Measurements from ENCODE around the gene HTT-AS. TPM values are rescaled to one million over a fixed set of nuclear protein-coding genes. Genes with fewer than 3 reads are reported as not detected.

The HTT-AS gene
- total and polyA plus RNA-seq, 8 donors = not detected

DNA sequence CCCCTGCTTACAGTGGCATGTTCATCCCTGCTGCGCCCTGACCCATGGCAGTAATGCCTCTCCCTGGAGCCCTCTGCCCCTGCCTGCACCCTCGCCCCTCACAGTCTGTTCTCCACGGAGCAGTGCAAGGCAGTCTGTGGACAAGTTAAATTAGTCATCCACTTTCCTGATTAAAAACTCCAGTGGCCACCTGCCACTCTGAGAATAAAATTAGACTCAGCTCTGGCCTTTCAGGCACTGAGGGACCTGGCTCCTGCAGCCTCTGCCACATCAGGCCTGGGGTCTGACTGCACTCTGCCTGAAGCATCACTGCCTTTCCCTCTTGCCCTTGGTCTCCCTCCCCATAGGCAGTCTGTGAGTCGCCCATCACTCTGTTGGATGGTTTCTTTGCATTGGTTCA lies 57.4 kb downstream of the HTT-AS start:
- no peaks in the 10 kb centered on the region for H3K36me3 ChIP-seq
- ATAC-seq (no peak), DNase-seq (no peak)
- H3K27me3 ChIP-seq = no peaks in the 10 kb centered on the region
- H3K4me3 ChIP-seq = no peak overlapping the region
- TF ChIP-seq, protein P1, sequence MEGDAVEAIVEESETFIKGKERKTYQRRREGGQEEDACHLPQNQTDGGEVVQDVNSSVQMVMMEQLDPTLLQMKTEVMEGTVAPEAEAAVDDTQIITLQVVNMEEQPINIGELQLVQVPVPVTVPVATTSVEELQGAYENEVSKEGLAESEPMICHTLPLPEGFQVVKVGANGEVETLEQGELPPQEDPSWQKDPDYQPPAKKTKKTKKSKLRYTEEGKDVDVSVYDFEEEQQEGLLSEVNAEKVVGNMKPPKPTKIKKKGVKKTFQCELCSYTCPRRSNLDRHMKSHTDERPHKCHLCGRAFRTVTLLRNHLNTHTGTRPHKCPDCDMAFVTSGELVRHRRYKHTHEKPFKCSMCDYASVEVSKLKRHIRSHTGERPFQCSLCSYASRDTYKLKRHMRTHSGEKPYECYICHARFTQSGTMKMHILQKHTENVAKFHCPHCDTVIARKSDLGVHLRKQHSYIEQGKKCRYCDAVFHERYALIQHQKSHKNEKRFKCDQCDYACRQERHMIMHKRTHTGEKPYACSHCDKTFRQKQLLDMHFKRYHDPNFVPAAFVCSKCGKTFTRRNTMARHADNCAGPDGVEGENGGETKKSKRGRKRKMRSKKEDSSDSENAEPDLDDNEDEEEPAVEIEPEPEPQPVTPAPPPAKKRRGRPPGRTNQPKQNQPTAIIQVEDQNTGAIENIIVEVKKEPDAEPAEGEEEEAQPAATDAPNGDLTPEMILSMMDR (IDR thresholded peaks at IDR 0.05) = no peak
- H3K27ac ChIP-seq = no peak overlapping the region
- intact Hi-C loops (cut with DNase I) = no loop called here
- no peaks in the 10 kb centered on the region for H3K4me1 ChIP-seq
- no peaks in the 10 kb centered on the region for H3K9me3 ChIP-seq

DNA sequence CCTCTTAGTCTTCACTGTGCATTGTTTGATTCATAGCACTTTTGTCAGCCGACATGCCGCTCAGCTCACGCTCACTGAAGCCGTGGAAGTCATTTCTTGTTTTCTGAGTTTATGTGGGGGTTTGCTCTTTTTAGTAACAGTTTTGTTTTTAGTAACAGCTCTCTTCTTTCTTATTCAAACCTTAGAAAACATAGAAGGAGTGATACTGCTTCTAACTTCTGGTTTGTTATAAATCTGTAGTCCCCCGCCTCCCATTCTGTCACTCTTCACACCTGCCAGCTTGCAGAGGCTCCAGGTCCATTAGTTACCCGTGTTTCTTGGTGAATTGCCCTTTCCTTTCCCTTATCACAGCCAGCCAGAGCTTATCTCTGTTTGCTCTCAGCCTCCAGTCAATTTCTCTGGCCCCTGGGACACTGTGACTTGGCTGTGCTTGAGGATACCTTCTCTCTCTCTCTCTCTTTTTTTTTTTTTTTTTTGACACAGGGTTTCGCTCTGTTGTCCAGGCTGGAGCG lies 60.4 kb downstream of the HTT-AS start:
- Histone ChIP-seq H3K4me1 (no peaks in the 10 kb centered on the region), H3K9me3 (no peaks in the 10 kb centered on the region), H3K27me3 (no peaks in the 10 kb centered on the region), H3K36me3 (no peaks in the 10 kb centered on the region), H3K27ac (no peak overlapping the region), H3K4me3 (no peak overlapping the region)
- DNase-seq (peak in 1 of 4 donors; percentile 16), ATAC-seq (no peak)
- intact Hi-C loops (cut with DNase I) = no loop called here
- TF ChIP-seq, protein P1 (IDR thresholded peaks at IDR 0.05) = no peak

Other genes with a start within 250 kb of the HTT-AS start
- gene ADD1, start 230.7 kb downstream of the HTT-AS start, total RNA-seq = 100 to 1,000 TPM; 262 to 265 TPM
- 100 to 1,000 TPM; 297 to 331 (median 308) TPM for gene ADD1, start 230.7 kb downstream of the HTT-AS start, polyA plus RNA-seq (ENCODE audit: insufficient read length in 6 of 6)
- 10 to 100 TPM; 20.4 to 27.3 TPM for gene NOP14, start 111.1 kb downstream of the HTT-AS start, total RNA-seq
- gene NOP14, start 111.1 kb downstream of the HTT-AS start, polyA plus RNA-seq (ENCODE audit: insufficient read length in 6 of 6) = 10 to 100 TPM; 26.1 to 33.0 (median 27.1) TPM
- gene GRK4, start 111.0 kb downstream of the HTT-AS start, total RNA-seq = 1 to 10 TPM; 5.3 to 6.8 TPM
- gene GRK4, start 111.0 kb downstream of the HTT-AS start, polyA plus RNA-seq (ENCODE audit: insufficient read length in 6 of 6) = 10 to 100 TPM; 13.3 to 23.0 (median 17.4) TPM
- gene HTT, start 143 bp upstream of the HTT-AS start, total RNA-seq = 10 to 100 TPM; 72.9 to 75.9 TPM
- gene HTT, start 143 bp upstream of the HTT-AS start, polyA plus RNA-seq (ENCODE audit: insufficient read length in 6 of 6) = 10 to 100 TPM; 34.5 to 44.8 (median 39.9) TPM
- gene MSANTD1, start 174.6 kb upstream of the HTT-AS start, total RNA-seq = 1 to 10 TPM; 1.1 to 1.4 TPM
- 1 to 10 TPM in 3 of 6 donors, under 1 TPM in 3; 0.54 to 1.2 (median 0.99) TPM for gene MSANTD1, start 174.6 kb upstream of the HTT-AS start, polyA plus RNA-seq (ENCODE audit: insufficient read length in 6 of 6)
- gene RGS12, start 218.5 kb upstream of the HTT-AS start, total RNA-seq = 10 to 100 TPM; 28.2 to 30.4 TPM
- gene RGS12, start 218.5 kb upstream of the HTT-AS start, polyA plus RNA-seq (ENCODE audit: insufficient read length in 6 of 6) = 10 to 100 TPM; 59.0 to 80.7 (median 70.4) TPM